Transverse colon (tissue), 3 donors: Measurements from ENCODE around the gene PEF1.

Experiments
- EP300 ChIP-seq: sonication (generic); formaldehyde crosslinking; IDR thresholded peaks from one replicate; pipeline ENCODE4 v1.6.1; 2017; ENCODE audit warnings: antibody characterized with exemption, low read depth
- POLR2A ChIP-seq: fragments of 450-650 bp; IDR thresholded peaks from one replicate; pipeline ENCODE4 v1.6.1; 2016; ENCODE audit warnings: antibody characterized with exemption, mild to moderate bottlenecking, moderate library complexity
- TF ChIP-seq, protein P1 (sequence below), 5 experiments: fragments of 200-600 bp in 3 of 5; fragments of 450-650 bp in 2 of 5; sonication (generic) in 3 of 5; IDR thresholded peaks; 1 replicate in 2 of 5; 2 replicates in 3 of 5; pipeline ENCODE4 v1.5.1; 2016 to 2017; ENCODE audit warnings: antibody characterized with exemption in 5 of 5, inconsistent platforms in 3 of 5, mild to moderate bottlenecking in 2 of 5, moderate library complexity in 1 of 5

DNA sequence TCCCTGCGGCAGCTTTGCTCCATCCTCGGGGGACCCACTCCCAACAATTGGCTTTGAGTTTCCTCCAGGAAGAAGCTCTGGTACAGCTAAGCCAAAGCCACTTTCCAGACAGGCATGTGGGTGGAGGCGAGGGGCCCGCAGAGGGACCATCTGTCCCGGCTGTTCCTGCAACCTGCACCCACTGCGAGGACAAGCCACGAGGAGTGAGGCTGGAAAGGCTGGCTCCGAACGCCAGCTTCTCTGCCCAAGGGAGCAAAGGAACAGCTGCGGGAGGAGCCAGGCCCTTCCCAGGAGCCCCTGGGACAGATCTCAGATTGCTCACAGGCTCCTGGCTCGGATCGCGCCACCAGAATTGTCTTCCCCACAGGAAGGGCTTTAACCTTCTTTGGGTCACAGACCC lies 28.3 kb upstream of the PEF1 start:
- TF ChIP-seq, protein P1, sequence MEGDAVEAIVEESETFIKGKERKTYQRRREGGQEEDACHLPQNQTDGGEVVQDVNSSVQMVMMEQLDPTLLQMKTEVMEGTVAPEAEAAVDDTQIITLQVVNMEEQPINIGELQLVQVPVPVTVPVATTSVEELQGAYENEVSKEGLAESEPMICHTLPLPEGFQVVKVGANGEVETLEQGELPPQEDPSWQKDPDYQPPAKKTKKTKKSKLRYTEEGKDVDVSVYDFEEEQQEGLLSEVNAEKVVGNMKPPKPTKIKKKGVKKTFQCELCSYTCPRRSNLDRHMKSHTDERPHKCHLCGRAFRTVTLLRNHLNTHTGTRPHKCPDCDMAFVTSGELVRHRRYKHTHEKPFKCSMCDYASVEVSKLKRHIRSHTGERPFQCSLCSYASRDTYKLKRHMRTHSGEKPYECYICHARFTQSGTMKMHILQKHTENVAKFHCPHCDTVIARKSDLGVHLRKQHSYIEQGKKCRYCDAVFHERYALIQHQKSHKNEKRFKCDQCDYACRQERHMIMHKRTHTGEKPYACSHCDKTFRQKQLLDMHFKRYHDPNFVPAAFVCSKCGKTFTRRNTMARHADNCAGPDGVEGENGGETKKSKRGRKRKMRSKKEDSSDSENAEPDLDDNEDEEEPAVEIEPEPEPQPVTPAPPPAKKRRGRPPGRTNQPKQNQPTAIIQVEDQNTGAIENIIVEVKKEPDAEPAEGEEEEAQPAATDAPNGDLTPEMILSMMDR (IDR thresholded peaks at IDR 0.05): no peak
- TF ChIP-seq EP300 (no peak), POLR2A (no peak)
